Lower leg skin (tissue), 3 donors: ENCODE results near the gene AQP1.

Experiments used
- CTCF ChIP-seq, 3 donors: fragments of 450-650 bp; IDR thresholded peaks; one replicate each; pipeline ENCODE4 v1.5.1; 2016; ENCODE audit warnings: antibody characterized with exemption in 3 of 3, mild to moderate bottlenecking in 3 of 3, moderate library complexity in 2 of 3
- POLR2A ChIP-seq, 2 donors: fragments of 450-650 bp; IDR thresholded peaks; one replicate each; pipeline ENCODE4 v1.6.1; 2016 to 2017; ENCODE audit warnings: antibody characterized with exemption in 2 of 2, mild to moderate bottlenecking in 1 of 2, moderate library complexity in 1 of 2

DNA sequence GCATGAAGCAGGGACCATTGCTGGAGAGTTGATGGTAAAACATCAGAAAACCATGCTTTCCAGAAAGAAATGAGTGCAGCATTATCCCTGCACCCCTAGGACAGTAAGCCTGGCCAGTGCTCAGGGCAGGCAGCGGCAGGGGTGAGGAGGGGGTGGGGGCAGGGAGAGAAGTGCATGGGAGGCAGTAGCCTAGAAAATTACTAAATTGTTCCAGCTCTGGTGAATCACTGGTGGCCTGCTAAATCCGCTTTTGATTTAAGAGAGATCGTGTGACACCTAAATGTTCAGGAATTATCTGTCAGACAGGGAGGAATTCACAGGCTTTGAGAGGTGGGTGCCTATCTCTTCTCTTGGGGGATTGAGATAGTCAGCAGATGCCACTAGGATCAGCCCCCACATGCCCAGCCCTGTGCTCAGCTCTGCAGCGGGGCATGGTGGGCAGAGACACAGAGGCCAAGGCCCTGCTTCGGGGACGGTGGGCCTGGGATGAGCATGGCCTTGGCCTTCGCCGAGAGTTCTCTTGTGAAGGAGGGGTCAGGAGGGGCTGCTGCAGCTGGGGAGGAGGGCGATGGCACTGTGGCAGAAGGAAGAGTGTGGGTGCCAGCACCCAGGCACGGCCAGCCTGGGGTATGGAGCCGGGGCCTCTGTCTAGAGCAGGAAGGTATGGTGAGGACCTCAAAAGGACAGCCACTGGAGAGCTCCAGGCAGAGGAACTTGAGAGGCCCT is 5.0 kb upstream of the AQP1 start:
- TF ChIP-seq CTCF (IDR thresholded peaks at IDR 0.05), result no peak
- no peak for TF ChIP-seq POLR2A (IDR thresholded peaks at IDR 0.05)
